NCI-H460 (cell line): ENCODE measurements around the gene MEX3A. TPM values are rescaled to one million over a fixed set of nuclear protein-coding genes. Genes with fewer than 3 reads are reported as not detected.
"Not testable (repeated sequence)": the region's sequence is repeated elsewhere in the genome, so short reads cannot be mapped to it uniquely, and the experiment has no call there.

ENCODE experiments used
- DNase-seq: peaks from one replicate; pipeline ENCODE4 v3.0.0-alpha.2; 2016; ENCODE audit warnings: low read depth; ENCODE audit errors: extremely low read depth
- total RNA-seq: library from RNA; depleted of rRNA; stranded (reverse); fragments of >200 nt; shearing (Covaris generic); gene quantifications from 2 replicates; pipeline ENCODE4 v1.2.3, GENCODE V29; 2014

MEX3A gene
- total RNA-seq, 1 experiment from 2014 or later: 2.8 TPM

DNA sequence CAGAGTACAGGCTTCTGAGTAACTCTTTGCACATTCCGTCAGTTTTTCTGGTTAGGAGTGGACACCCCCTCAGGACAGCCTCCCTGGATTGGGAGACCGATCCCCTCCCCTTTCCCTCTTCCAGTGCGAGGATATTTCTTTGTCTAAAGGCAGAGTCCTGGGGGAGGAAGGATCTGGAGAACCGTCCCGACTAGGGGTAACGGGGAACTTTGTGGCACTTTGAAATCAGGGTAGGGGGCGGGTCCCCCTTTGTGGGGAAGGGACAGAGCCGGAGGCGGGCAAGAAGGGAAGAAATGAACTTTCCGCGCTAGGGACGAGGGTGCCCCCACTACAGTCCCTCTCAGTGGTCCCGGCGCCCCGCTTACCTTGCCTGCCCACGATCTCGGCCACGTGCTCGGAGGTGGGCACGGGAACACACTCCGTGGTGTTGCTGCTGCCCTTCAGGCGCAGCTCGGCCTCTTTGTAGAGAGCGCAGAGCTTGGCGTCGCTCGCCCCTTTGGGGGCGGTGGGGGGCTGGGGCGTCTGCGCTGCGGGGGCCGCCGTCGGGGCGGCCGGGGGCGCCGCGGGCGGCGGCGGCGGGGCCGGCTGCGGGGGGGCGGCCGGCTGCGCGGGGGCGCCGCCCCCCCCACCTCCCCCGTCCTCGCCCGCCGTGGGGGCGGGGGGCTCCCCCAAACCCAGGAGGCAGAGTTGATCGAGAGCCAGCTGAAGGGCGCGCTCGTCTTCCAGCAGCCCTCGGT lies 917 bp downstream of the MEX3A start:
- DNase-seq: no peak

DNA sequence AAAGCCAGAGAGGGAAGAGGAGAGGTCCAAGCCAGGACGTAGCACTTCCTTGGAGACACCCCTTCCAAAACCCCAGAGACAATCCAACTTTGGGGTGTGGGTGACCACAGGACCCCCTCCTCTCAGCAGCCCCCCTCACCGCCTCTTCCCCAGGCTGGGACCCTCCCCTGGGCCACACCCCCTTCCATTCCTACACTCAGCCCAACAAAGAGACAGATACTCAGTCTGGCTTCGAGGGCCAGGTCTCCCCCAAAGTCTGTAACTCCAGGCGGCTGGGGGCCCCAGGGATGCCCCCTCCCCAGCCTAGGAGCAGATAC lies 1.4 kb downstream of the MEX3A start:
- no peak for DNase-seq

GRCh38 chr1:156080241-156080862 lies 1.9 kb downstream of the MEX3A start:
- no peak for DNase-seq

- DNase-seq: no peak
Measured at GRCh38 chr1:156079762-156080161, 2.5 kb downstream of the MEX3A start.

GRCh38 chr1:156078728-156079127 lies 3.5 kb downstream of the MEX3A start:
- DNase-seq: no peak

- no peak for DNase-seq
Measured at GRCh38 chr1:156077430-156077760, 4.9 kb downstream of the MEX3A start.

GRCh38 chr1:156076609-156077429 lies 5.4 kb downstream of the MEX3A start:
- no peak for DNase-seq

- DNase-seq: no peak
Measured at GRCh38 chr1:156075775-156076204, 6.5 kb downstream of the MEX3A start.

- DNase-seq: no peak
Measured at GRCh38 chr1:156075162-156075561, 7.1 kb downstream of the MEX3A start.

DNA sequence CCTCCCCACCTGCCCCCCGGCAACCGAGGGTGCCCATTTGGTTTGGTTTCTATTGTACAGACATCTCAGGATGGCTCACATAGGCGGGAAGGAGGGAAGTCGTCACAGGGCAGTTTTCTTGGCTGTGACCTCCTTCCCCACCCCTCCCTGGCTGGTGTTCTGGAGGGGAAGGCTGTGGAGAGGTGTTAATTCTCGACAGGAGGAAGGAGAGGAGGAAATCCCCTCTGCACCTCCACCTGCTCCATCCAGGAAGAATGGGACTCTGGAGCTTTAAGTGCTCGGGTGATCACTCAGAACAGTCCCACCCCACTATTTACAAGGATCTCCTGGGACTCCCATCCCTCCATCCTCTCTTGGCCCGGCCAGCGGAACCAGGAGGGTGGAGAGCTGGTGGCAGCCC lies 7.6 kb downstream of the MEX3A start:
- DNase-seq: no peak

GRCh38 chr1:156073740-156074139 lies 8.5 kb downstream of the MEX3A start:
- DNase-seq: no peak

DNA sequence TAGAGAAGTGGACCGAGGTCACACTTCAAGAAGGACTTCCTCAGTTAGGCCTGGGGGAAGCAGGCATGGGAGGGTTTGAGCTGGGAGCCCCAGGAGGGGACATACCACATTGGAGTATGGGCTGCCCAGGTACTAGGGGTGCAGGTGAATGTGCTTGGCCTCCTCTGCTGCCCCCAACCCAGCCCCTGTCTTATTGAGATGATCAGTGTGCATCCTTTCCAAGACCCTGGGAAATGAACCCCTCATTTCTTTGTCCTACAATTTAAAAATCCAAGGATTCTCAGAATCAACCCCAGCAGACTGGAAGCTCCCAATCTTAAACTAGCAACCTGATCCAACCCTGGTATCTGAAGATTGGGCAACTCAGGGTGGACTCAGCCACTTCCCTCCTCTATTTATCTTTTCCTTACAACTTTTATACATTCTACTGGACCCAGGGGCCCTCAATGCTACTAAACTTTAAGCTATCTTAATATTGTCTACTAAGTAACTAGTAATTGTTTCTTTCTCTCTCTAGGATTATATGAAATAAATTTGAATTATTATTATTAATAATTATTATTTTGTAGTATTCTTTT lies 9.1 kb downstream of the MEX3A start:
- DNase-seq: no peak

DNA sequence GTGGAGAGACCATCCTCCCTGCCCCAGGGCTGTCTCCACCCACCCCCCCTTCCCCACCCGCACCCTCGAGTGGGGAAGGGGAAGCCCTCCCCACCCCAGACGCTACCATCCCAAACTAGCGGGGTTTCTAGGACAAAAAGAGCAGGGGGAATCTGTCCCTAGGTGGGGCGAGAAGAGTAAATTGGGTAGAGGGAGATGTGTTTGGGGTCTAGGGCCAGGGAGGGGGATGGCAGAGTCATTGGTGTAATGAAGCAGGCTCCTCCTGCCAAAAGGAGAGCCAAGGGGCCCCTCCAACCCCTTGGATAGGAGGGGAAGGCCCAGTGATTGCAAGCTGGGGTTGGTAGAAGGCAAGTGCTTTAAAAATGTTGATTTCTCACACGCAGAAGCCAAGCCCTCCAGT lies 10.0 kb downstream of the MEX3A start:
- DNase-seq: no peak

DNA sequence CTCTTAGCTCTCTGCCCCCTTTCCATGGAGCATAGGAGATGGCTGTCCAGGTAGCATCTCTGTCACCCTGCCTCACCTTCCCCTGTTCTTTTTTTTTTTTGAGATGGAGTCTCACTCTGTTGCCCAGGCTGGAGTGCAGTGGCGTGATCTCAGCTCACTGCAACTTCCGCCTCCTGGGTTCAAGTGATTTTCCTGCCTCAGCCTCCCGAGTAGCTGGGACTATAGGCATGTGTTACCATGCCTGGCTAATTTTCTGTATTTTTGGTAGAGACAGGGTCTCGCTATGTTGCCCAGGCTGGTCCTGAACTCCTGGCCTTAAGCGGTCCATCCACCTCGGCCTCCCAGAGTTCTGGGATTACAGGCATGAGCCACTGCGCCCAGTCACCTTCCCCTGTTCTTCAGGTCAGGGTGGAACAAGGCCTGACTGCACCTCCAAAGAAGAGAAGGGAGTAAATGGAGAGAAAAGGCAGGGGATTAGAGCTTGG lies 10.9 kb downstream of the MEX3A start:
- not testable (repeated sequence) for DNase-seq

DNA sequence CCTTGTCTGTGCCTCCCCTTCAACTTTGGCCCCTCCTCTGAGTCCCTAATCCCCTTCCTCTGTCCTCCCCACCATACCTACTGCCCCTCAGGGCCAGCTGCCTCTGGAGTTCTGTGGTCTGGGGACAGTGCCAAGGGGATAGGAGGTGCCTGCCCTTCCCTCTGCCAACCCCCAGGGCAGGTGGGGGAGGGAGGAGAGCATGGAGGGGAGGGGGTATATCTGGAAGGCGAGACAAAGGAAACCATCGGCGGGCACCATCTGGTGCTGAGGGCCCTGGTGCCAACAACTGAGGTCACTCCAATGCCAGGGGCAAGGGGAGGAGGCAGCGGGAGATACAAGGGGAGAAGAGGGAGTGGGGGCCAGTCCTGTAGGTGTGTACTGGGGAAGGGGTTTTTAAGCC lies 11.7 kb downstream of the MEX3A start:
- DNase-seq: no peak

DNA sequence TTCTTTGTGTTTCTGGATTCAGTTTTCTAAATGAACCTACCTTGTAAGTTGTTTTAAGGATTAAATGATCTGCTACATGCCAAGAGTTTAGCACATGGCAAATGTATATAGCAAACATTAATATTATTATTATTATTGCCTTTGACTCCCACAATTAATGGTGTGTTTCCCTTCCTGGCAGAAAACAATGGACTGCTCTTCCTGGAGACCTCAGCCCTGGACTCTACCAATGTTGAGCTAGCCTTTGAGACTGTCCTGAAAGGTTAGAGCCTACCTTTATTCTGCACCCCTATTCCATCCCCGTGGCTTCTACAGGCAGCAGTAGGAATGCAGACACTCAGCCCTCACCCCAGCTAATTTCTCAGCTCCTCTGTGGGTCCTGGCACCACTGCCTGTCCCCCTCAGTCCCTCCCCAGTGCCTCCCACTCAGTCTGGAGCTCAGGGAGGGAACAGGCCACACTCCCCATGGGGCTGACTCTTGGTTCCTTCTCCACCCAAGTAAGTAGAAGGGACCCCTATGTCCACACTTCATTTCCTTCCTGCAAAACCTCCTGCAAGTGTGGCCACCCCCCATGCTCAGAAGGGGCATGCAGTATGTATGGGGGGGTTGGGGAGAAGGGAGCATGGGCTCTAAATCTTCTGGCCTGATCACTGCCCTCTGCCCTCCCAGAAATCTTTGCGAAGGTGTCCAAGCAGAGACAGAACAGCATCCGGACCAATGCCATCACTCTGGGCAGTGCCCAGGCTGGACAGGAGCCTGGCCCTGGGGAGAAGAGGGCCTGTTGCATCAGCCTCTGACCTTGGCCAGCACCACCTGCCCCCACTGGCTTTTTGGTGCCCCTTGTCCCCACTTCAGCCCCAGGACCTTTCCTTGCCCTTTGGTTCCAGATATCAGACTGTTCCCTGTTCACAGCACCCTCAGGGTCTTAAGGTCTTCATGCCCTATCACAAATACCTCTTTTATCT lies 12.5 kb downstream of the MEX3A start:
- DNase-seq: no peak

GRCh38 chr1:156067262-156067661 lies 15.0 kb downstream of the MEX3A start:
- DNase-seq: no peak

- no peak for DNase-seq
Measured at GRCh38 chr1:156065871-156066270, 16.4 kb downstream of the MEX3A start.

GRCh38 chr1:156065212-156065611 lies 17.1 kb downstream of the MEX3A start:
- DNase-seq: no peak

- no peak for DNase-seq
Measured at GRCh38 chr1:156064615-156065014, 17.6 kb downstream of the MEX3A start.
